Fibroblast of skin of left biceps (primary cell): ENCODE results near the gene GANC.
"Not testable (repeated sequence)": the region's sequence is repeated elsewhere in the genome, so short reads cannot be mapped to it uniquely, and the experiment has no call there.

ENCODE experiments used
- DNase-seq, 2 experiments: peaks; one replicate each; pipeline ENCODE4 v3.0.0-alpha.2; 2013; ENCODE audit warnings: low read depth in 2 of 2

GANC gene

GRCh38 chr15:42272939-42273899 is at the start of gene GANC, which contains the start of gene TMEM87A:
GANC (plus strand) TSS chr15:42273201; CDS start chr15:42274482, 1,281 bp downstream.
TMEM87A (minus strand) TSS chr15:42273433; CDS start chr15:42273398, 35 bp downstream.
- DNase-seq, result peak; percentile 95

GRCh38 chr15:42226648-42227047 is 46.4 kb upstream of the GANC start:
- DNase-seq, result no peak

GRCh38 chr15:42228036-42228435 is 45.0 kb upstream of the GANC start:
- no peak for DNase-seq

- not testable (repeated sequence) for DNase-seq
Observed at GRCh38 chr15:42228981-42229380, 44.0 kb upstream of the GANC start.

GRCh38 chr15:42231088-42231487 is 41.9 kb upstream of the GANC start:
- no peak for DNase-seq

GRCh38 chr15:42232606-42233005 is 40.4 kb upstream of the GANC start:
- no peak for DNase-seq

GRCh38 chr15:42233107-42233506 is 39.9 kb upstream of the GANC start:
- no peak for DNase-seq

- peak; percentile 6 for DNase-seq
Observed at GRCh38 chr15:42239528-42240182, 33.3 kb upstream of the GANC start.

GRCh38 chr15:42240823-42241222 is 32.2 kb upstream of the GANC start:
- DNase-seq, result no peak

- no peak for DNase-seq
Observed at GRCh38 chr15:42253300-42253699, 19.7 kb upstream of the GANC start.

GRCh38 chr15:42264795-42265194 is 8.2 kb upstream of the GANC start:
- no peak for DNase-seq

- DNase-seq, result no peak
Observed at GRCh38 chr15:42267286-42267685, 5.7 kb upstream of the GANC start.

GRCh38 chr15:42270551-42270950 is 2.5 kb upstream of the GANC start:
- DNase-seq, result no peak

GRCh38 chr15:42270996-42271395 is 2.0 kb upstream of the GANC start:
- no peak for DNase-seq

- peak; percentile 28 to 36 for DNase-seq
Observed at GRCh38 chr15:42273900-42274701, 1.1 kb downstream of the GANC start.

GRCh38 chr15:42274702-42274989 is 1.6 kb downstream of the GANC start:
- DNase-seq, result no peak

- no peak for DNase-seq
Observed at GRCh38 chr15:42275780-42276391, 2.9 kb downstream of the GANC start.

GRCh38 chr15:42276762-42277161 is 3.8 kb downstream of the GANC start:
- no peak for DNase-seq

GRCh38 chr15:42279234-42279723 is 6.3 kb downstream of the GANC start:
- DNase-seq, result no peak

GRCh38 chr15:42282344-42282743 is 9.3 kb downstream of the GANC start:
- no peak for DNase-seq

GRCh38 chr15:42282926-42283325 is 9.9 kb downstream of the GANC start:
- DNase-seq, result no peak

GRCh38 chr15:42283671-42284070 is 10.7 kb downstream of the GANC start:
- no peak for DNase-seq
